ENCODE data around the gene C3. TPM values are rescaled to one million over a fixed set of nuclear protein-coding genes. Genes with fewer than 3 reads are reported as not detected.

The C3 gene
- total and polyA plus RNA-seq, 10 donors, result 5.8 to 182 (median 27.5) TPM

- no peaks in the 10 kb centered on the region for H3K9me3 ChIP-seq
- DNase-seq, result peak; percentile 95
- peaks cover 0 to 62% (median 36%) of the 10 kb centered on the region in 6 donors for H3K36me3 ChIP-seq
- H3K27me3 ChIP-seq (replicated peaks in 1 of 7), result no peaks in the 10 kb centered on the region
- H3K4me1 ChIP-seq, result peaks cover 5 to 29% (median 15%) of the 10 kb centered on the region in 6 donors
- WGBS, 5 donors, result 6 to 19% (median 7%) methylated on average over 40 to 50 of the region's 50 CpGs
- peak overlapping the region; percentile 28 to 76 (median 46) for H3K4me3 ChIP-seq
- intact Hi-C loops (cut with DNase I; ENCODE audit: low total_unique reads), result no loop called here
- no peak for TF ChIP-seq POLR2A (IDR thresholded peaks at IDR 0.05)
- TF ChIP-seq, protein P1, sequence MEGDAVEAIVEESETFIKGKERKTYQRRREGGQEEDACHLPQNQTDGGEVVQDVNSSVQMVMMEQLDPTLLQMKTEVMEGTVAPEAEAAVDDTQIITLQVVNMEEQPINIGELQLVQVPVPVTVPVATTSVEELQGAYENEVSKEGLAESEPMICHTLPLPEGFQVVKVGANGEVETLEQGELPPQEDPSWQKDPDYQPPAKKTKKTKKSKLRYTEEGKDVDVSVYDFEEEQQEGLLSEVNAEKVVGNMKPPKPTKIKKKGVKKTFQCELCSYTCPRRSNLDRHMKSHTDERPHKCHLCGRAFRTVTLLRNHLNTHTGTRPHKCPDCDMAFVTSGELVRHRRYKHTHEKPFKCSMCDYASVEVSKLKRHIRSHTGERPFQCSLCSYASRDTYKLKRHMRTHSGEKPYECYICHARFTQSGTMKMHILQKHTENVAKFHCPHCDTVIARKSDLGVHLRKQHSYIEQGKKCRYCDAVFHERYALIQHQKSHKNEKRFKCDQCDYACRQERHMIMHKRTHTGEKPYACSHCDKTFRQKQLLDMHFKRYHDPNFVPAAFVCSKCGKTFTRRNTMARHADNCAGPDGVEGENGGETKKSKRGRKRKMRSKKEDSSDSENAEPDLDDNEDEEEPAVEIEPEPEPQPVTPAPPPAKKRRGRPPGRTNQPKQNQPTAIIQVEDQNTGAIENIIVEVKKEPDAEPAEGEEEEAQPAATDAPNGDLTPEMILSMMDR (IDR thresholded peaks at IDR 0.05 in 8 of 11, conservative IDR thresholded peaks at IDR 0.05 in 3 of 11), result peak; percentile 37 to 78 (median 66)
- peak; percentile 71 to 86 (median 74) for TF ChIP-seq POLR2AphosphoS5 (IDR thresholded peaks at IDR 0.05)
- peak overlapping the region; percentile 7 to 85 (median 70) for H3K27ac ChIP-seq
These were observed 33.0 kb upstream of the C3 start for GRCh38 chr19:6753178-6754031.

- DNase-seq, result peak; percentile 76
- H3K9me3 ChIP-seq, result no peaks in the 10 kb centered on the region
- peaks cover 5 to 29% (median 15%) of the 10 kb centered on the region in 6 donors for H3K4me1 ChIP-seq
- H3K27ac ChIP-seq, result peak overlapping the region in 5 of 8 donors; percentile 69 to 85 (median 75)
- peaks cover 0 to 70% (median 44%) of the 10 kb centered on the region in 6 donors for H3K36me3 ChIP-seq
- intact Hi-C loops (cut with DNase I; ENCODE audit: low total_unique reads), result no loop called here
- peak overlapping the region in 5 of 8 donors; percentile 45 to 76 (median 48) for H3K4me3 ChIP-seq
- TF ChIP-seq POLR2AphosphoS5 (IDR thresholded peaks at IDR 0.05), result no peak
- no peak for TF ChIP-seq POLR2A (IDR thresholded peaks at IDR 0.05)
- TF ChIP-seq, protein P1 (IDR thresholded peaks at IDR 0.05 in 8 of 11, conservative IDR thresholded peaks at IDR 0.05 in 3 of 11), result no peak
- no peaks in the 10 kb centered on the region for H3K27me3 ChIP-seq (replicated peaks in 1 of 7)
- 71 to 77% (median 73%) methylated on average over 41 to 50 of the region's 50 CpGs for WGBS, 5 donors
These were observed 32.1 kb upstream of the C3 start for GRCh38 chr19:6752256-6753177.

GRCh38 chr19:6751189-6751588 lies 30.7 kb upstream of the C3 start:
- Histone ChIP-seq H3K4me3 (no peak overlapping the region), H3K27ac (no peak overlapping the region), H3K36me3 (peaks cover 0 to 84% (median 56%) of the 10 kb centered on the region in 6 donors), H3K27me3 (replicated peaks in 1 of 7) (no peaks in the 10 kb centered on the region), H3K4me1 (peaks cover 5 to 19% (median 14%) of the 10 kb centered on the region in 6 donors), H3K9me3 (no peaks in the 10 kb centered on the region)
- intact Hi-C loops (cut with DNase I; ENCODE audit: low total_unique reads), result no loop called here
- WGBS, 5 donors, result 93 to 97% (median 97%) methylated on average over 16 of the region's 16 CpGs
- TF ChIP-seq POLR2AphosphoS5 (IDR thresholded peaks at IDR 0.05) (no peak), POLR2A (IDR thresholded peaks at IDR 0.05) (no peak)
- TF ChIP-seq, protein P1 (IDR thresholded peaks at IDR 0.05 in 8 of 11, conservative IDR thresholded peaks at IDR 0.05 in 3 of 11), result no peak
- DNase-seq, result no peak

Data from spleen (tissue), 11 donors.